Measurements from ENCODE around the gene RPL10. TPM values are rescaled to one million over a fixed set of nuclear protein-coding genes. Genes with fewer than 3 reads are reported as not detected.

Gene RPL10
- total RNA-seq, 6 experiments from 2014 or later = 899 to 1,899 (median 1,157) TPM

DNA sequence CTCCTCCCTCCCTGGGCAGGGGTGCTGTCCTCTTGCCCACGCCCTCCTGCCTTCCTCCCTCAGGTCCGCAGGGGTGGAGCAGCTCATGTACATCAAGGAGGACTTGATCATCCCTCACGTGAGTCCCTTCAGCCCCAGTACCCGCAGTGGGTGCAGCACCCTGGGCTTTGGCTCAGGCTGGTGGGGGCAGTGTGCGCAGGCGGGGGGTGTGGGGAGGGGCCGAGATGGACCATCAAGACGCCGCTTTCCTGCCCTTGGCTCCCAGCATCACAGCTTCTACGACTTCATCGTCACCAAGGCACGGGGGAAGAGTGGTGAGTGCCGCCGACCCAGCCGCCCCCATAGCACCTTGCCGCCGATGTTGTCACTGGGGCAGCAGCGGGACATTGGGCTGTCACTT lies 51.4 kb downstream of the RPL10 start:
- 77% methylated on average over 3 of the region's 18 CpGs for WGBS (ENCODE audit: insufficient coverage, low coverage, low lambda C conversion rate, missing lambda C conversion rate)
- Histone ChIP-seq H3K9me3 (no peaks in the 10 kb centered on the region), H3K36me3 (peaks cover 0 to 3% (median 0%) of the 10 kb centered on the region in 4 donors), H3K27me3 (no peaks in the 10 kb centered on the region), H3K4me1 (peaks cover 0 to 3% (median 0%) of the 10 kb centered on the region in 4 donors), H3K27ac (no peak overlapping the region), H3K4me3 (no peak overlapping the region)
- ATAC-seq (no peak), DNase-seq (no peak)
- TF ChIP-seq, protein P1, sequence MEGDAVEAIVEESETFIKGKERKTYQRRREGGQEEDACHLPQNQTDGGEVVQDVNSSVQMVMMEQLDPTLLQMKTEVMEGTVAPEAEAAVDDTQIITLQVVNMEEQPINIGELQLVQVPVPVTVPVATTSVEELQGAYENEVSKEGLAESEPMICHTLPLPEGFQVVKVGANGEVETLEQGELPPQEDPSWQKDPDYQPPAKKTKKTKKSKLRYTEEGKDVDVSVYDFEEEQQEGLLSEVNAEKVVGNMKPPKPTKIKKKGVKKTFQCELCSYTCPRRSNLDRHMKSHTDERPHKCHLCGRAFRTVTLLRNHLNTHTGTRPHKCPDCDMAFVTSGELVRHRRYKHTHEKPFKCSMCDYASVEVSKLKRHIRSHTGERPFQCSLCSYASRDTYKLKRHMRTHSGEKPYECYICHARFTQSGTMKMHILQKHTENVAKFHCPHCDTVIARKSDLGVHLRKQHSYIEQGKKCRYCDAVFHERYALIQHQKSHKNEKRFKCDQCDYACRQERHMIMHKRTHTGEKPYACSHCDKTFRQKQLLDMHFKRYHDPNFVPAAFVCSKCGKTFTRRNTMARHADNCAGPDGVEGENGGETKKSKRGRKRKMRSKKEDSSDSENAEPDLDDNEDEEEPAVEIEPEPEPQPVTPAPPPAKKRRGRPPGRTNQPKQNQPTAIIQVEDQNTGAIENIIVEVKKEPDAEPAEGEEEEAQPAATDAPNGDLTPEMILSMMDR (IDR thresholded peaks at IDR 0.05) = no peak
- no peak for TF ChIP-seq POLR2A (IDR thresholded peaks at IDR 0.05)
- intact Hi-C loops (cut with DNase I) = no loop called here

DNA sequence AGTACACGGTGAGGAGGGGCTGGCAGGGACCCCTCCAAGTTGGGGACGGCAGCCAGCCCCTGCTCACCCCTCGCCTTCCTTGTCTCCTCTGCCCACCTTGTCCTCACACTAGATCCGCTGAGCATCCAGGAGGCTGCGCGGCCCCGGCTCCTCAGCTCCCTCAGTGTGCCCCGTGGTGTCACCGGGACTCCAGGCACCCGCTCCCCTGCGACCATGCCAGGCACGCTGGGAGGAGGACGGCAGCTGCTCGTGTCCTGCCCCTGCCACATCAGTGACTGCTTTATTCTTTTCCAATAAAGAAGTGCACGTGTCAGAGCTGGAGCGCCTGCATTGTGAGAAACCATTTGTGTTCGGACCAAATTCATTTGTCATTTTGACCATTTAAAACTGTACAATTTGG lies 52.1 kb downstream of the RPL10 start:
- H3K9me3 ChIP-seq = no peaks in the 10 kb centered on the region
- 83% methylated on average over 2 of the region's 17 CpGs for WGBS (ENCODE audit: insufficient coverage, low coverage, low lambda C conversion rate, missing lambda C conversion rate)
- intact Hi-C loops (cut with DNase I) = no loop called here
- H3K4me1 ChIP-seq = no peaks in the 10 kb centered on the region
- no peak for DNase-seq
- TF ChIP-seq, protein P1 (IDR thresholded peaks at IDR 0.05) = no peak
- no peak for TF ChIP-seq POLR2A (IDR thresholded peaks at IDR 0.05)
- H3K4me3 ChIP-seq = no peak overlapping the region
- no peak for ATAC-seq
- no peaks in the 10 kb centered on the region for H3K27me3 ChIP-seq
- no peak overlapping the region for H3K27ac ChIP-seq
- peaks cover 0 to 3% (median 0%) of the 10 kb centered on the region in 4 donors for H3K36me3 ChIP-seq

Small RNAs within 50 kb of the gene (microRNA-seq; reads per million reads assigned to microRNA genes)
- 0.29 to 1.9 reads per million in 2 donors for gene MIR6858

Small RNAs within 50 kb of the gene (small RNA-seq; reads per million reads assigned to genes)
- gene MIR6858 (0 reads per million in 2 experiments), gene SNORA70 (0 reads per million in 2 experiments)

Other genes with a start within 250 kb of the RPL10 start
- not detected for gene OPN1MW, start 215.8 kb upstream of the RPL10 start, total RNA-seq
- not detected for gene OPN1MW2, start 178.6 kb upstream of the RPL10 start, total RNA-seq
- gene OPN1MW3, start 140.8 kb upstream of the RPL10 start, total RNA-seq = not detected
- gene TEX28, start 103.3 kb upstream of the RPL10 start, total RNA-seq = not detected
- gene TKTL1, start 102.6 kb upstream of the RPL10 start, total RNA-seq = under 1 TPM in 1 of 6 experiments, not detected in 5; 0.06 TPM
- 100 to 1,000 TPM in 1 of 6 experiments, 10 to 100 TPM in 5; 46.8 to 124 (median 82.6) TPM for gene FLNA, start 23.7 kb upstream of the RPL10 start, total RNA-seq
- 10 to 100 TPM; 19.8 to 28.8 (median 24.2) TPM for gene EMD, start 19.1 kb upstream of the RPL10 start, total RNA-seq
- 10 to 100 TPM; 11.7 to 19.5 (median 14.9) TPM for gene DNASE1L1, start 10.9 kb downstream of the RPL10 start, total RNA-seq
- 10 to 100 TPM; 12.6 to 23.0 (median 17.3) TPM for gene TAFAZZIN, start 13.2 kb downstream of the RPL10 start, total RNA-seq
- 10 to 100 TPM; 26.5 to 41.4 (median 32.4) TPM for gene ATP6AP1, start 30.3 kb downstream of the RPL10 start, total RNA-seq
- gene GDI1, start 38.8 kb downstream of the RPL10 start, total RNA-seq = 10 to 100 TPM; 26.8 to 37.7 (median 30.9) TPM
- 10 to 100 TPM; 19.2 to 36.8 (median 21.9) TPM for gene FAM50A, start 45.8 kb downstream of the RPL10 start, total RNA-seq
- 10 to 100 TPM in 1 of 6 experiments, 1 to 10 TPM in 5; 1.3 to 22.8 (median 2.6) TPM for gene PLXNA3, start 59.9 kb downstream of the RPL10 start, total RNA-seq
- gene LAGE3, start 80.9 kb downstream of the RPL10 start, total RNA-seq = 10 to 100 TPM in 4 of 6 experiments, 1 to 10 TPM in 2; 8.4 to 24.9 (median 10.8) TPM
- 10 to 100 TPM; 12.6 to 34.8 (median 15.5) TPM for gene UBL4A, start 88.2 kb downstream of the RPL10 start, total RNA-seq
- gene SLC10A3, start 92.3 kb downstream of the RPL10 start, total RNA-seq = 10 to 100 TPM in 1 of 6 experiments, 1 to 10 TPM in 5; 3.0 to 15.2 (median 5.1) TPM
- gene FAM3A, start 117.9 kb downstream of the RPL10 start, total RNA-seq = 10 to 100 TPM; 23.5 to 44.2 (median 34.9) TPM
- gene G6PD, start 148.5 kb downstream of the RPL10 start, total RNA-seq = 10 to 100 TPM in 1 of 6 experiments, 1 to 10 TPM in 5; 3.3 to 10.1 (median 7.5) TPM
- gene IKBKG, start 149.2 kb downstream of the RPL10 start, total RNA-seq = 10 to 100 TPM; 32.8 to 83.3 (median 46.5) TPM
- not detected for gene CTAG1A, start 186.8 kb downstream of the RPL10 start, total RNA-seq
- gene CTAG1B, start 220.9 kb downstream of the RPL10 start, total RNA-seq = not detected

Data from right lobe of liver (tissue), 6 donors.